Measurements from ENCODE around the gene RHOB. TPM values are rescaled to one million over a fixed set of nuclear protein-coding genes. Genes with fewer than 3 reads are reported as not detected.

The RHOB gene
- total RNA-seq, 2 experiments from 2014 or later: 25.9 to 26.6 TPM

DNA sequence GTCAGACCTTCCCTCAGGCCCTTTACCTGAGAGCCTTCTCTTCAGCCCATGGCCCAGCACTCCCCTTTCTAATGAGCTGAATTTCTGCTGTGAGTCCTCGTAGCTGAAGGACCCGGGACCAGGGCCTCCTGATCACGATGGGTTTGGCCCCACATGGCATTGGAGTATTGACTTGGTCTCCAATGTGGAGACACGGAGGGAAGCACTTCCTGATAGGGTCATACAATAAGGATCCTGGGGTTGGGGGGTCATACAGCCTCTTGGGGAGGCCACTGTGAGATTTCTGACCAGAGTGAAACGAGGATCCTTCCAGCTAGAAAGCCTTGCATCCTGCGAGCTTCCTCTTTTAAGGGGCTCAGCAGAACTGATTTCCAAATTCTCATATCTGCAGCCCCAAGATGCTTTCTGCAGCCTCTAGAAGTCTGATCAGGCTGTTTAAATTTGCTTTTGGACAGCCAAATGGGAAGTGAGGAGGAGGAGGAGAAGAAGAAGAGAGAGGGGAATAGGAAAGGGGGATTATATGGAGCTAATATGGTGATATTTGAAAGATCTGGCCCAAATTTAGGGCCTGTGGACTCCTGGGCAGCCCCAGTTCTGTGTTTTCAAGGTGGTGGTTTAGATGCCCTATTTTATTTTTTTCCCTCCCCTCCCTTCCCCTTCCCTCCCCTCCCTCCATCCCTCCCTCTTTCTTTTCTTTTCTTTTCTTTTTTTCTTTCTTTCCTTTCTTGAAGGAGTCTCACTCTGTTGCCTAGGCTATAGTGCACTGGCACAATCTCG lies 38.9 kb downstream of the RHOB start:
- Histone ChIP-seq H3K27ac (ENCODE audit: low read depth in 1 of 2, low read length in 2 of 2) (no peak overlapping the region), H3K36me3 (ENCODE audit: insufficient read depth, low read length) (no peaks in the 10 kb centered on the region), H3K4me3 (ENCODE audit: low read length) (no peak overlapping the region), H3K9me3 (ENCODE audit: control insufficient read depth in 1 of 2, insufficient read depth in 1 of 2, low read length in 2 of 2) (no peaks in the 10 kb centered on the region), H3K27me3 (ENCODE audit: control insufficient read depth in 1 of 2, insufficient read depth in 2 of 2, low read length in 2 of 2) (peaks cover 0 to 4% of the 10 kb centered on the region in 2 experiments), H3K4me1 (ENCODE audit: insufficient read depth, low read length) (no peaks in the 10 kb centered on the region)
- ChIA-PET POLR2A (no interaction called here), CTCF (no interaction called here)
- H3K4me1 Mint-ChIP-seq (ENCODE audit: low read depth): no peaks in the 10 kb centered on the region
- intact Hi-C loops (cut with DNase I, micrococcal nuclease): no loop called here
- no peak overlapping the region for H3K4me3 Mint-ChIP-seq
- TF ChIP-seq, protein P1, sequence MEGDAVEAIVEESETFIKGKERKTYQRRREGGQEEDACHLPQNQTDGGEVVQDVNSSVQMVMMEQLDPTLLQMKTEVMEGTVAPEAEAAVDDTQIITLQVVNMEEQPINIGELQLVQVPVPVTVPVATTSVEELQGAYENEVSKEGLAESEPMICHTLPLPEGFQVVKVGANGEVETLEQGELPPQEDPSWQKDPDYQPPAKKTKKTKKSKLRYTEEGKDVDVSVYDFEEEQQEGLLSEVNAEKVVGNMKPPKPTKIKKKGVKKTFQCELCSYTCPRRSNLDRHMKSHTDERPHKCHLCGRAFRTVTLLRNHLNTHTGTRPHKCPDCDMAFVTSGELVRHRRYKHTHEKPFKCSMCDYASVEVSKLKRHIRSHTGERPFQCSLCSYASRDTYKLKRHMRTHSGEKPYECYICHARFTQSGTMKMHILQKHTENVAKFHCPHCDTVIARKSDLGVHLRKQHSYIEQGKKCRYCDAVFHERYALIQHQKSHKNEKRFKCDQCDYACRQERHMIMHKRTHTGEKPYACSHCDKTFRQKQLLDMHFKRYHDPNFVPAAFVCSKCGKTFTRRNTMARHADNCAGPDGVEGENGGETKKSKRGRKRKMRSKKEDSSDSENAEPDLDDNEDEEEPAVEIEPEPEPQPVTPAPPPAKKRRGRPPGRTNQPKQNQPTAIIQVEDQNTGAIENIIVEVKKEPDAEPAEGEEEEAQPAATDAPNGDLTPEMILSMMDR (IDR thresholded peaks at IDR 0.05): no peak
- H3K27me3 Mint-ChIP-seq: peaks cover 4% of the 10 kb centered on the region
- no peak for DNase-seq
- no peak overlapping the region for H3K27ac Mint-ChIP-seq
- H3K9me3 Mint-ChIP-seq: no peaks in the 10 kb centered on the region
- no peaks in the 10 kb centered on the region for H3K36me3 Mint-ChIP-seq (ENCODE audit: low read depth)
- ATAC-seq (ENCODE audit: poor library complexity): no peak

DNA sequence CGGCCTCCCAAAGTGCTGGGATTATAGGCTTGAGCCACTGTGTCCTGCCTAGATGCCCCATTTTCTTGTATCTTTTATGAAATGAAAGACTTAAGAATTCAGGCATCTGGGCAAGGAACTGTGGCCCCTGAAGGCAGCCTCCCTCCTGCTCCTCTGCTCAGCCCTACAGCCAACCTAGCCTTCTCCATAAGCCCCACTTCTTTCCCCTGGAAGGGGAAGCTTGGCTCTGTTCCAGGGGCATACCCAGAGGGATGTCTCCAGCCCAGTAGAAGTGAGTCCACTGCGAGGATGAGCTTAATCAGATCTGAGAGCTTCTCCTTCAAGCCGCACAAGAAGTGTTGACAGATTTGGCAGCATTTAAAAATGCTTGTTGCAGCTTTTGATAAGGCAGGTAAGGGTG lies 39.7 kb downstream of the RHOB start:
- H3K4me3 Mint-ChIP-seq: no peak overlapping the region
- H3K4me1 Mint-ChIP-seq (ENCODE audit: low read depth): no peaks in the 10 kb centered on the region
- no peak overlapping the region for H3K27ac Mint-ChIP-seq
- TF ChIP-seq, protein P1 (IDR thresholded peaks at IDR 0.05): no peak
- H3K27me3 Mint-ChIP-seq: peaks cover 4% of the 10 kb centered on the region
- H3K4me3 ChIP-seq (ENCODE audit: low read length): no peak overlapping the region
- H3K27me3 ChIP-seq (ENCODE audit: control insufficient read depth in 1 of 2, insufficient read depth in 2 of 2, low read length in 2 of 2): peaks cover 0 to 4% of the 10 kb centered on the region in 2 experiments
- ChIA-PET CTCF (no interaction called here), POLR2A (no interaction called here)
- intact Hi-C loops (cut with DNase I, micrococcal nuclease): no loop called here
- no peaks in the 10 kb centered on the region for H3K4me1 ChIP-seq (ENCODE audit: insufficient read depth, low read length)
- no peaks in the 10 kb centered on the region for H3K9me3 ChIP-seq (ENCODE audit: control insufficient read depth in 1 of 2, insufficient read depth in 1 of 2, low read length in 2 of 2)
- DNase-seq: no peak
- no peak for ATAC-seq (ENCODE audit: poor library complexity)
- H3K36me3 Mint-ChIP-seq (ENCODE audit: low read depth): no peaks in the 10 kb centered on the region
- no peaks in the 10 kb centered on the region for H3K36me3 ChIP-seq (ENCODE audit: insufficient read depth, low read length)
- H3K9me3 Mint-ChIP-seq: no peaks in the 10 kb centered on the region
- no peak overlapping the region for H3K27ac ChIP-seq (ENCODE audit: low read depth in 1 of 2, low read length in 2 of 2)

GRCh38 chr2:20487030-20487391 lies 40.1 kb downstream of the RHOB start:
- DNase-seq (no peak), ATAC-seq (ENCODE audit: poor library complexity) (no peak)
- no peaks in the 10 kb centered on the region for H3K36me3 Mint-ChIP-seq (ENCODE audit: low read depth)
- Histone ChIP-seq H3K27me3 (ENCODE audit: control insufficient read depth in 1 of 2, insufficient read depth in 2 of 2, low read length in 2 of 2) (peaks cover 0 to 4% of the 10 kb centered on the region in 2 experiments), H3K4me3 (ENCODE audit: low read length) (no peak overlapping the region), H3K9me3 (ENCODE audit: control insufficient read depth in 1 of 2, insufficient read depth in 1 of 2, low read length in 2 of 2) (no peaks in the 10 kb centered on the region), H3K27ac (ENCODE audit: low read depth in 1 of 2, low read length in 2 of 2) (no peak overlapping the region), H3K4me1 (ENCODE audit: insufficient read depth, low read length) (no peaks in the 10 kb centered on the region), H3K36me3 (ENCODE audit: insufficient read depth, low read length) (no peaks in the 10 kb centered on the region)
- intact Hi-C loops (cut with DNase I, micrococcal nuclease): no loop called here
- H3K27me3 Mint-ChIP-seq: peaks cover 3% of the 10 kb centered on the region
- ChIA-PET POLR2A (no interaction called here), CTCF (no interaction called here)
- H3K4me3 Mint-ChIP-seq: no peak overlapping the region
- TF ChIP-seq, protein P1 (IDR thresholded peaks at IDR 0.05): no peak
- H3K27ac Mint-ChIP-seq: no peak overlapping the region
- H3K9me3 Mint-ChIP-seq: no peaks in the 10 kb centered on the region
- no peaks in the 10 kb centered on the region for H3K4me1 Mint-ChIP-seq (ENCODE audit: low read depth)
